ENCODE data around the gene CLSTN2.

Gene CLSTN2

DNA sequence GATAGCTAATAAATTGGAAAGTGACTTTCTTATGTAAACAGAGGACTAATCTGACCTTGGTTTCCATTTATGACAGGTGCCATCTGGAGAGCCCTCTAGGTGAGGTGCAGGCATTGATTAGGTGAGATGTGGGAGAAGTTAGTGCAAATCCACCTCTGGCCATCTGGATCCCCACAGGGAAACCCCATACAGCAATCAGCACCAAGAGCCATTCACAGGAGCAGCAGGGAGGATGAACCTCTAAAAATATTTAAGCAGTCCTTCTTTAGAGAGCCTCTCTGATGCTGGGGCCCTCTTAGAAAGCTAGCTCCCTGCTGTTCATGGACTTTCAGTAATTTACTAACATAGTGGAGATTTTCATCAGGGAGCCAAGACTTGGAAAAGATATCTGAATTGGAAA is 69.3 kb downstream of the CLSTN2 start:
- TF ChIP-seq, protein P1, sequence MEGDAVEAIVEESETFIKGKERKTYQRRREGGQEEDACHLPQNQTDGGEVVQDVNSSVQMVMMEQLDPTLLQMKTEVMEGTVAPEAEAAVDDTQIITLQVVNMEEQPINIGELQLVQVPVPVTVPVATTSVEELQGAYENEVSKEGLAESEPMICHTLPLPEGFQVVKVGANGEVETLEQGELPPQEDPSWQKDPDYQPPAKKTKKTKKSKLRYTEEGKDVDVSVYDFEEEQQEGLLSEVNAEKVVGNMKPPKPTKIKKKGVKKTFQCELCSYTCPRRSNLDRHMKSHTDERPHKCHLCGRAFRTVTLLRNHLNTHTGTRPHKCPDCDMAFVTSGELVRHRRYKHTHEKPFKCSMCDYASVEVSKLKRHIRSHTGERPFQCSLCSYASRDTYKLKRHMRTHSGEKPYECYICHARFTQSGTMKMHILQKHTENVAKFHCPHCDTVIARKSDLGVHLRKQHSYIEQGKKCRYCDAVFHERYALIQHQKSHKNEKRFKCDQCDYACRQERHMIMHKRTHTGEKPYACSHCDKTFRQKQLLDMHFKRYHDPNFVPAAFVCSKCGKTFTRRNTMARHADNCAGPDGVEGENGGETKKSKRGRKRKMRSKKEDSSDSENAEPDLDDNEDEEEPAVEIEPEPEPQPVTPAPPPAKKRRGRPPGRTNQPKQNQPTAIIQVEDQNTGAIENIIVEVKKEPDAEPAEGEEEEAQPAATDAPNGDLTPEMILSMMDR (IDR thresholded peaks at IDR 0.05) = no peak
- Histone ChIP-seq H3K27ac (no peak overlapping the region), H3K4me3 (no peak overlapping the region)
- DNase-seq (ENCODE audit: low spot score) = no peak

DNA sequence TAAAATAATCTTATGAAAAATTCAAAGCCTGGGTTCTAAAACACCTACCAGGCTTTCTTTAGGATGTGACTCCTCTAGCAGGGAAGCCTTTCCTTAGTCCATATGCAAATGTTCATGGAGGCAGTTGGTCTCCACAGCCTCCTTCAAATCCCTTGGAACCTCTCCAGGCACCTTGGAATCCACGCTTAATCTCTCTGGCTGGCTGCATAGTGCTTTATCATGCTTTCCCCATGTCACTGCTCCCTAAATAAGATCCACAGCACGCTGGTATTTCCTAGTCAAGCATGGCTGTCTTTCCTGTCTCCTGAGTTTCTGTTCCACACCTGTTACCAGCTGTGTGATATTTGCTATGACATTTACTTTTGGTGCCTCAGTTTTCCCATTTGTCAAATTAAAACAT is 71.3 kb downstream of the CLSTN2 start:
- Histone ChIP-seq H3K27ac (no peak overlapping the region), H3K4me3 (no peak overlapping the region)
- TF ChIP-seq, protein P1 (IDR thresholded peaks at IDR 0.05) = no peak
- DNase-seq (ENCODE audit: low spot score) = no peak

DNA sequence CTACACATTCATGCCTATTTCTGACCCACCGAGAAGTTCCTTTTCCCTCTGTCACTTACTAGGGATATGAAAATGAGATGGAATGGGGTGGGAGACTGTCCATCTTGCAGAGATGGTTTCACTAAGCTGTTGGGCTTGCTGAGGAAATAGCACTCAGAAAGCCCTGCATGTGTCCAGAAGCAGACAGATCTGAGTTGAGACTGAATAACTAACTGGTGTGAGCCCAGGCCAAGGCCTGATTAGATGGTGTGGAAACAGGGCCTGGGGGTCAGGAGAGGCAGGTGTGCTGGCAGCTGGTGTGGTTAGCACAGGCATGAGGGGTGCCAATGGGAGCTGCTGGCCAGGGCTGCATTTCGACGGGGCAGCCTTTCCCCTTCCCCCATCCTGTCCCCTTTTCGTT is 72.1 kb downstream of the CLSTN2 start:
- Histone ChIP-seq H3K4me3 (no peak overlapping the region), H3K27ac (no peak overlapping the region)
- DNase-seq (ENCODE audit: low spot score) = no peak
- TF ChIP-seq, protein P1 (IDR thresholded peaks at IDR 0.05) = no peak

DNA sequence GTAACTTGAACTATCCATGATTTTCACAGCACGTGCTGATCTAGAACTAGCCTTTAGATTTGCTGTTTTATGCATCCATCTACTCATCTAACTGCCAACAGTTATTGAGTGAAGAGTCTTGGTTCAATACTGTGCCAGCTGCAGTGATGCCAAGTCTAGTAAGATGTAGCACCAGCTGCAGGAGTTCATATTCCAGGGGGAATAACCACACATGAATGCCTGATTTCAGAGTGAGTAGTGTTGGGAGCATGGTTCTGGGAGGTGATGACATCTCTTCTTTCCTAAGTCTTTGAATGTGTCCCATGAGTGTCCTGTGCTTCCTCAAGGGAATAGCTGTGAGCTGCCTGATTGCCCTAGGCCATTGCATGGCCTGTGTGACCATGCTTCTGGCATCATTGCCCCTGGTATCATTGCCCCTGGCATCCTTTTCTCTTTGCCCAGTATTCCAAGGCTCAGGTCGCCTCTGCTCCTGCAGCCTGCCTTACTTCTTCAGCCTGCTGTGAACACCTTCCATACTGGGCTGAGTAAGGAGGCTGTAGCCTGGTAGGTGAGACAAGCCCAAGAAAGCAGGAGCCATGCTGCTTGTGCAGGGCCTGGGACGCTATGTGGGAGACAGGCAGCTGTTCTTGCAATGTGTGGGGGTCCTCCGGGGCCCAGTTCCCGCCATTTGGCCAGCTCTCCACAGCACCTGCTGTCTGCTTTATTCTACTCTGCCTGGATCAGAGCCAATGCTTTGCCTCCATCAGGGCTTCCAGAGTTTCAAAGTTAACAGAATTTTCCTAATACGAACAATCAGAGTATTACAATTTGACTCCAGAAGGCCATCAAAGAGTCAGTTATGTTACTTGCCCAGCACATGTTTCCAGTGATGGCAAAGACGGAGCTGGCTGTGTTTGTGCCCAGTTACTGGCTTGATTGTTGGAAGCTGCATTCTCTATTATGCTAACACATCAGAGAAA is 73.2 kb downstream of the CLSTN2 start:
- no peak overlapping the region for H3K4me3 ChIP-seq
- no peak for DNase-seq (ENCODE audit: low spot score)
- H3K27ac ChIP-seq = no peak overlapping the region
- TF ChIP-seq, protein P1 (IDR thresholded peaks at IDR 0.05) = no peak

DNA sequence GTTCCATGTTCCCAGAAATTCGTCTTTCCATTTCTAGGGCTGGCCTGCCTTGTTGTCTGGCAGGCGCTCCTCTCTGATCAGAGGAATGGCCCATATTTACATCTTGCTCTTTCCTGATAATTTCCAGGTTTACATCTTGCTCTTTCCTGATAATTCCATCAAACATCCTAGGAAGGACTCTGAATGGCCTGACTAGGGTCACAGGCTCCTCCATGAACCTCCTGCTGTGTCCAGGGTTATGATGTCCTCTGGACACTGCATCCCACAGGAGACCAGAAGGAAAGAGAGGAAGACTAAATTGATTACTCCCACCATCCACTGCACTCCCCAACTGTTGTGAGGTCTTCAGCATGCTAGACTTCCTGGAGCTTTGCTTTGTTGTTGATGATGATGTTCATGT is 75.4 kb downstream of the CLSTN2 start:
- TF ChIP-seq, protein P1 (IDR thresholded peaks at IDR 0.05) = no peak
- no peak for DNase-seq (ENCODE audit: low spot score)
- Histone ChIP-seq H3K4me3 (no peak overlapping the region), H3K27ac (no peak overlapping the region)

DNA sequence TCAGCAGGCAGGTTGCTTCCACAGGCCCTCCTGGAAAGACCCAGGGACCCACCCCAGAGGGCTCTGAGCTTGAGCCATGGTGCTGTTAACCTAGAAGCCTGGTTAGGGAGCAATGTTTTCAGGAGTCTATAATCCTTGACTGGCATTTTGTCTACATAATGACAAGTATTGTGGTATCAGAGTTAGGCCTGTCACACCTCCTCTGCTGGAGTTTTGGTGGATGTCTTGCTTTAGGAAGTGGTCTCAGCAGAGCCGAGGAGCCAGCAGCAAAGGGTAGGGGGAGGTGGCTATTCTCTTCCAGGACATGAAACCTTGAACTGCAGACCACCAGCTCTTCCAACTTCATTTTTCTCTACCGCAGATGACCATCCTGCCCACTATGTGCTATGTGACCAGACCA is 76.1 kb downstream of the CLSTN2 start:
- no peak overlapping the region for H3K27ac ChIP-seq
- TF ChIP-seq, protein P1 (IDR thresholded peaks at IDR 0.05) = no peak
- no peak for DNase-seq (ENCODE audit: low spot score)
- H3K4me3 ChIP-seq = no peak overlapping the region

All from coronary artery (tissue), 2 donors.